HG02623 (cell line): ENCODE measurements around the gene CAMKK1.
"Not testable (repeated sequence)": the region's sequence is repeated elsewhere in the genome, so short reads cannot be mapped to it uniquely, and the experiment has no call there.

Experiments
- ATAC-seq: cut with Tn5 transposase; IDR thresholded peaks from one replicate; pipeline ENCODE4 v1.9.1; 2021; ENCODE audit warnings: moderate library complexity; ENCODE audit not compliant: unreplicated experiment

CAMKK1 gene

GRCh38 chr17:3880983-3881382, 11.9 kb downstream of the CAMKK1 start:
- no peak for ATAC-seq

GRCh38 chr17:3879591-3880417, 13.0 kb downstream of the CAMKK1 start:
- ATAC-seq, result no peak

GRCh38 chr17:3879186-3879585, 13.7 kb downstream of the CAMKK1 start:
- ATAC-seq, result no peak

- ATAC-seq, result no peak
Observed at GRCh38 chr17:3877220-3877619, 15.6 kb downstream of the CAMKK1 start.

GRCh38 chr17:3875317-3875716, 17.5 kb downstream of the CAMKK1 start:
- no peak for ATAC-seq

- no peak for ATAC-seq
Observed at GRCh38 chr17:3873862-3874261, 19.0 kb downstream of the CAMKK1 start.

- ATAC-seq, result no peak
Observed at GRCh38 chr17:3870871-3871306, 22.0 kb downstream of the CAMKK1 start.

GRCh38 chr17:3867606-3868005, 25.2 kb downstream of the CAMKK1 start:
- ATAC-seq, result no peak

GRCh38 chr17:3867106-3867505, 25.7 kb downstream of the CAMKK1 start:
- no peak for ATAC-seq

- no peak for ATAC-seq
Observed at GRCh38 chr17:3866276-3866675, 26.6 kb downstream of the CAMKK1 start.

GRCh38 chr17:3865176-3865575, 27.7 kb downstream of the CAMKK1 start:
- no peak for ATAC-seq

GRCh38 chr17:3864534-3864933, 28.3 kb downstream of the CAMKK1 start:
- no peak for ATAC-seq

GRCh38 chr17:3861761-3862681, 30.8 kb downstream of the CAMKK1 start:
- no peak for ATAC-seq

GRCh38 chr17:3860939-3861700, 31.7 kb downstream of the CAMKK1 start:
- ATAC-seq, result no peak

GRCh38 chr17:3859940-3860339, 32.9 kb downstream of the CAMKK1 start:
- no peak for ATAC-seq

GRCh38 chr17:3857261-3858105, 35.4 kb downstream of the CAMKK1 start:
- ATAC-seq, result no peak

- ATAC-seq, result not testable (repeated sequence)
Observed at GRCh38 chr17:3854204-3854603, 38.6 kb downstream of the CAMKK1 start.

GRCh38 chr17:3852561-3852960, 40.3 kb downstream of the CAMKK1 start:
- no peak for ATAC-seq

GRCh38 chr17:3851461-3852100, 41.3 kb downstream of the CAMKK1 start:
- no peak for ATAC-seq
